SU-DHL-6 (cell line): ENCODE data around the gene TDRD7.
"Not testable (repeated sequence)": the region's sequence is repeated elsewhere in the genome, so short reads cannot be mapped to it uniquely, and the experiment has no call there.

ENCODE experiments used
- EZH2phosphoT487 ChIP-seq: fragments of 200-600 bp; sonication (generic), shearing (Covaris generic); conservative IDR thresholded peaks from 2 replicates; pipeline ENCODE4 v1.6.1; 2018; ENCODE audit warnings: mild to moderate bottlenecking, antibody characterized with exemption, low read length, moderate library complexity, mixed read lengths
- TF ChIP-seq, protein P1 (sequence below): fragments of 200-600 bp; sonication (generic); IDR thresholded peaks from one replicate; pipeline ENCODE4 v1.5.1; 2017; ENCODE audit warnings: antibody characterized with exemption, mild to moderate bottlenecking, low read length, moderate library complexity; ENCODE audit not compliant: insufficient read depth, poor library complexity, severe bottlenecking

GRCh38 chr9:97453573-97453972 is 41.7 kb downstream of the TDRD7 start:
- TF ChIP-seq, protein P1, sequence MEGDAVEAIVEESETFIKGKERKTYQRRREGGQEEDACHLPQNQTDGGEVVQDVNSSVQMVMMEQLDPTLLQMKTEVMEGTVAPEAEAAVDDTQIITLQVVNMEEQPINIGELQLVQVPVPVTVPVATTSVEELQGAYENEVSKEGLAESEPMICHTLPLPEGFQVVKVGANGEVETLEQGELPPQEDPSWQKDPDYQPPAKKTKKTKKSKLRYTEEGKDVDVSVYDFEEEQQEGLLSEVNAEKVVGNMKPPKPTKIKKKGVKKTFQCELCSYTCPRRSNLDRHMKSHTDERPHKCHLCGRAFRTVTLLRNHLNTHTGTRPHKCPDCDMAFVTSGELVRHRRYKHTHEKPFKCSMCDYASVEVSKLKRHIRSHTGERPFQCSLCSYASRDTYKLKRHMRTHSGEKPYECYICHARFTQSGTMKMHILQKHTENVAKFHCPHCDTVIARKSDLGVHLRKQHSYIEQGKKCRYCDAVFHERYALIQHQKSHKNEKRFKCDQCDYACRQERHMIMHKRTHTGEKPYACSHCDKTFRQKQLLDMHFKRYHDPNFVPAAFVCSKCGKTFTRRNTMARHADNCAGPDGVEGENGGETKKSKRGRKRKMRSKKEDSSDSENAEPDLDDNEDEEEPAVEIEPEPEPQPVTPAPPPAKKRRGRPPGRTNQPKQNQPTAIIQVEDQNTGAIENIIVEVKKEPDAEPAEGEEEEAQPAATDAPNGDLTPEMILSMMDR = not testable (repeated sequence)
- not testable (repeated sequence) for TF ChIP-seq EZH2phosphoT487
